Uterus (tissue), 2 donors: ENCODE data around the gene CENPO.

ENCODE experiments used
- POLR2A ChIP-seq, 2 donors: fragments of 450-650 bp; IDR thresholded peaks; one replicate each; pipeline ENCODE4 v1.6.1; 2016; ENCODE audit warnings: antibody characterized with exemption in 2 of 2, mild to moderate bottlenecking in 1 of 2, moderate library complexity in 1 of 2
- TF ChIP-seq, protein P1 (sequence below), 4 experiments: fragments of 200-600 bp in 2 of 4; fragments of 450-650 bp in 2 of 4; sonication (generic) in 2 of 4; IDR thresholded peaks; one replicate each; pipeline ENCODE4 v1.5.1; 2016 to 2019; ENCODE audit warnings: antibody characterized with exemption in 4 of 4, mild to moderate bottlenecking in 2 of 4, moderate library complexity in 1 of 4

DNA sequence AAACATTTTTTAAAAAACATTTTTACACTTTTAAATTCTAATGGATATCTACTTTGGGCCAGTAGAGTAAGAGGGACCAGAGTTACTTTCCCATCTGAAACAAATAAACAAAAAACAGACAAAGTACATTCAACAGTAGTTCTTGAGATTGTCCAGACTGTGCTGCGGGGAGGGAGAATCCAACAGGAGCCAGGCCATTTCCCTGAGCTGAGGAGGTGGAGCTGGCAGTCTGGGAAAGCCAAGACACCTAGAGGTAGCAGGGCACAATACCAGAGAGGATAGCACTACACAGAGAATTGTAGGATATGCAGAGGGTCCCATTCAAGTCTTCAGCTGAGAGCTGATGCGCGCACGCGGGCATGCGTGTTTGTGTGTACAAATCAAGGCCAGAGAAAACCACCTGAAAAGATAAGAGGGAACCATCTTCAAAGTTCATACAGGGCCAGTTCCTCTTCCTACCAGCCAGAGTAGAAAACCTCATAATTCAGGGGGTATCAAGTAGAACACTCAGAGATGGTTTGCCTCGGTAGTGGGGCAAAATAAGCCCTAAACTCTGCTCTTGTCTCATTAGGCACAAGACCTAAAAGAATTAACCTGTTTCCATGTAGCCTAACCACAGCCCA is 44.0 kb upstream of the CENPO start:
- TF ChIP-seq, protein P1, sequence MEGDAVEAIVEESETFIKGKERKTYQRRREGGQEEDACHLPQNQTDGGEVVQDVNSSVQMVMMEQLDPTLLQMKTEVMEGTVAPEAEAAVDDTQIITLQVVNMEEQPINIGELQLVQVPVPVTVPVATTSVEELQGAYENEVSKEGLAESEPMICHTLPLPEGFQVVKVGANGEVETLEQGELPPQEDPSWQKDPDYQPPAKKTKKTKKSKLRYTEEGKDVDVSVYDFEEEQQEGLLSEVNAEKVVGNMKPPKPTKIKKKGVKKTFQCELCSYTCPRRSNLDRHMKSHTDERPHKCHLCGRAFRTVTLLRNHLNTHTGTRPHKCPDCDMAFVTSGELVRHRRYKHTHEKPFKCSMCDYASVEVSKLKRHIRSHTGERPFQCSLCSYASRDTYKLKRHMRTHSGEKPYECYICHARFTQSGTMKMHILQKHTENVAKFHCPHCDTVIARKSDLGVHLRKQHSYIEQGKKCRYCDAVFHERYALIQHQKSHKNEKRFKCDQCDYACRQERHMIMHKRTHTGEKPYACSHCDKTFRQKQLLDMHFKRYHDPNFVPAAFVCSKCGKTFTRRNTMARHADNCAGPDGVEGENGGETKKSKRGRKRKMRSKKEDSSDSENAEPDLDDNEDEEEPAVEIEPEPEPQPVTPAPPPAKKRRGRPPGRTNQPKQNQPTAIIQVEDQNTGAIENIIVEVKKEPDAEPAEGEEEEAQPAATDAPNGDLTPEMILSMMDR (IDR thresholded peaks at IDR 0.05) = no peak
- TF ChIP-seq POLR2A (IDR thresholded peaks at IDR 0.05) = no peak
